Ishikawa (cell line): ENCODE measurements around the gene DENND11.

Experiments
- CEBPB ChIP-seq: IDR thresholded peaks from 2 replicates; pipeline ENCODE4 v1.6.1; 2012
- CREB1 ChIP-seq: IDR thresholded peaks from 2 replicates; pipeline ENCODE4 v1.6.1; 2012; ENCODE audit warnings: low read depth
- EGR1 ChIP-seq: IDR thresholded peaks from 2 replicates; pipeline ENCODE4 v1.6.1; 2012
- EP300 ChIP-seq: IDR thresholded peaks from 2 replicates; pipeline ENCODE4 v1.6.1; 2012; ENCODE audit warnings: borderline replicate concordance
- FOXM1 ChIP-seq: IDR thresholded peaks from 2 replicates; pipeline ENCODE4 v1.6.1; 2012; ENCODE audit warnings: low read depth, borderline replicate concordance
- MAX ChIP-seq: IDR thresholded peaks from 2 replicates; pipeline ENCODE4 v1.6.1; 2012
- NFIC ChIP-seq: IDR thresholded peaks from 2 replicates; pipeline ENCODE4 v1.6.1; 2012
- RAD21 ChIP-seq: IDR thresholded peaks from 2 replicates; pipeline ENCODE4 v1.6.1; 2012; ENCODE audit warnings: low read depth
- REST ChIP-seq: IDR thresholded peaks from 2 replicates; pipeline ENCODE4 v1.6.1; 2012; ENCODE audit warnings: low read depth, mild to moderate bottlenecking
- TAF1 ChIP-seq: IDR thresholded peaks from 2 replicates; pipeline ENCODE4 v1.6.1; 2012; ENCODE audit warnings: low read depth, mild to moderate bottlenecking
- TCF12 ChIP-seq: IDR thresholded peaks from 2 replicates; pipeline ENCODE4 v1.6.1; 2012; ENCODE audit warnings: low read depth
- TEAD4 ChIP-seq: IDR thresholded peaks from 2 replicates; pipeline ENCODE4 v1.6.1; 2012
- USF1 ChIP-seq: IDR thresholded peaks from 2 replicates; pipeline ENCODE4 v1.6.1; 2012
- YY1 ChIP-seq: IDR thresholded peaks from 2 replicates; pipeline ENCODE4 v1.6.1; 2012; ENCODE audit warnings: low read depth
- ZBTB7A ChIP-seq: IDR thresholded peaks from 2 replicates; pipeline ENCODE4 v1.6.1; 2012; ENCODE audit warnings: low read depth

Gene DENND11

GRCh38 chr7:141738592-141739013, 36.6 kb upstream of the DENND11 start:
- TF ChIP-seq ZBTB7A (no peak; the same call in 1 of the 2 replicates), EP300 (no peak), RAD21 (no peak), YY1 (peak; percentile 64; the same call in 1 of the 2 replicates)

- TF ChIP-seq TCF12 = peak; percentile 88
- peak; percentile 21; the same call in 1 of the 2 replicates for TF ChIP-seq ZBTB7A
- peak; percentile 87 for TF ChIP-seq YY1
- no peak for TF ChIP-seq NFIC
- TF ChIP-seq USF1 = peak; percentile 60
- peak; percentile 42 for TF ChIP-seq RAD21
- no peak for TF ChIP-seq REST
- TF ChIP-seq EP300 = peak; percentile 48; the same call in 1 of the 2 replicates
- TF ChIP-seq TAF1 = peak; percentile 87
- TF ChIP-seq CEBPB = no peak
- 0 out of 2 replicates have a peak, but pooled peaks have one; percentile 45 for TF ChIP-seq TEAD4
- peak; percentile 77 for TF ChIP-seq CREB1
- peak; percentile 91 for TF ChIP-seq MAX
- peak; percentile 67; the same call in 1 of the 2 replicates for TF ChIP-seq FOXM1
- TF ChIP-seq EGR1 = peak; percentile 78
Measured at GRCh38 chr7:141737836-141738591, 36.0 kb upstream of the DENND11 start, which contains the start of gene SSBP1. Gene SSBP1, plus strand, starts transcription at chr7:141738358. Its CDS starts 809 bp downstream, at chr7:141739167.

GRCh38 chr7:141737118-141737835, 35.3 kb upstream of the DENND11 start:
- TF ChIP-seq EP300 (no peak), TCF12 (no peak), REST (no peak), YY1 (no peak), CEBPB (peak; percentile 59), ZBTB7A (no peak), RAD21 (no peak), MAX (no peak)

- TF ChIP-seq NFIC = no peak
- TF ChIP-seq TCF12 = no peak
- TF ChIP-seq REST = no peak
- TF ChIP-seq CREB1 = no peak
- TF ChIP-seq MAX = no peak
- TF ChIP-seq USF1 = no peak
- TF ChIP-seq FOXM1 = no peak
- TF ChIP-seq EGR1 = no peak
- no peak for TF ChIP-seq RAD21
- TF ChIP-seq EP300 = no peak
- no peak for TF ChIP-seq CEBPB
Measured at GRCh38 chr7:141731476-141732149, 29.6 kb upstream of the DENND11 start.
